SK-N-SH (cell line): Measurements from ENCODE around the gene PBX1. TPM values are rescaled to one million over a fixed set of nuclear protein-coding genes. Genes with fewer than 3 reads are reported as not detected.

Experiments
- CTCF ChIA-PET: fragments of 300-600, 350-600 bp; formaldehyde crosslinking; extraction: SDS; loops from one replicate; lab custom pipeline; 2021; lab: Yijun Ruan, JAX
- POLR2A ChIA-PET: fragments of 350-600 bp; sonication (Branson Sonifier 250); formaldehyde crosslinking; extraction: SDS; loops from one replicate; lab custom pipeline; 2020; ENCODE audit warnings: antibody characterized with exemption, inconsistent platforms; lab: Yijun Ruan, JAX
- DNase-seq: peaks from one replicate; pipeline ENCODE4 v3.0.0; 2012
- H2AFZ ChIP-seq: fragments of 200-600 bp; sonication (generic); 2 replicates; pipeline ENCODE4 v1.8.1; 2016; ENCODE audit warnings: antibody characterized with exemption, mild to moderate bottlenecking, low read depth
- H3F3A ChIP-seq: fragments of 200-600 bp; sonication (generic); replicated peaks from 2 replicates; pipeline ENCODE3; 2016; ENCODE audit warnings: antibody characterized with exemption, mild to moderate bottlenecking; ENCODE audit not compliant: insufficient read depth
- H3K27ac ChIP-seq, 2 experiments: fragments of 200-500 bp in 1 of 2; fragments of 200-600 bp in 1 of 2; sonication (Bioruptor generic) in 1 of 2; sonication (generic), shearing (Covaris generic) in 1 of 2; 2 replicates each; pipeline versions ENCODE4 v1.5.1 to v1.6.1; 2014 to 2016; ENCODE audit warnings: low read depth in 2 of 2, inconsistent platforms in 1 of 2, low read length in 1 of 2, mild to moderate bottlenecking in 1 of 2, mixed read lengths in 1 of 2
- H3K27me3 ChIP-seq: fragments of 200-600 bp; sonication (generic), shearing (Covaris generic); 2 replicates; pipeline ENCODE4 v1.6.1; 2016; ENCODE audit warnings: mixed run types; ENCODE audit not compliant: insufficient read depth
- H3K36me3 ChIP-seq, 2 experiments: fragments of 200-500 bp in 1 of 2; fragments of 200-600 bp in 1 of 2; sonication (Bioruptor generic) in 1 of 2; sonication (generic) in 1 of 2; replicated peaks in 1 of 2; 2 replicates each; pipeline versions ENCODE3 to v1.5.1; 2014 to 2016; ENCODE audit warnings: low read length in 1 of 2, mild to moderate bottlenecking in 1 of 2; ENCODE audit not compliant: insufficient read depth in 2 of 2, control insufficient read depth in 1 of 2
- H3K4me1 ChIP-seq, 2 experiments: fragments of 200-500 bp in 1 of 2; fragments of 200-600 bp in 1 of 2; sonication (Bioruptor generic) in 1 of 2; sonication (generic), shearing (Covaris generic) in 1 of 2; 2 replicates each; pipeline versions ENCODE4 v1.5.1 to v1.6.1; 2014 to 2016; ENCODE audit warnings: low read depth in 1 of 2, low read length in 1 of 2, mixed run types in 1 of 2; ENCODE audit not compliant: insufficient read depth in 2 of 2, control insufficient read depth in 1 of 2
- H3K4me2 ChIP-seq: fragments of 200-600 bp; sonication (generic), shearing (Covaris generic); 2 replicates; pipeline ENCODE4 v1.6.1; 2017; ENCODE audit warnings: mixed run types
- H3K4me3 ChIP-seq, 2 experiments: fragments of 200-500 bp in 1 of 2; fragments of 200-600 bp in 1 of 2; sonication (Bioruptor generic) in 1 of 2; sonication (generic), shearing (Covaris generic) in 1 of 2; 2 replicates each; pipeline versions ENCODE4 v1.5.1 to v1.8.1; 2014 to 2016; ENCODE audit warnings: low read depth in 2 of 2, inconsistent platforms in 1 of 2, low read length in 1 of 2, mild to moderate bottlenecking in 1 of 2, mixed read lengths in 1 of 2, moderate library complexity in 1 of 2
- H3K79me2 ChIP-seq: fragments of 200-600 bp; sonication (generic); 2 replicates; pipeline ENCODE4 v1.8.1; 2017; ENCODE audit warnings: mild to moderate bottlenecking; ENCODE audit not compliant: insufficient read depth
- H3K9ac ChIP-seq: fragments of 200-600 bp; sonication (generic); 2 replicates; pipeline ENCODE4 v1.6.1; 2017; ENCODE audit warnings: mixed run types
- H3K9me2 ChIP-seq: fragments of 200-600 bp; sonication (generic); 2 replicates; pipeline ENCODE4 v1.6.1; 2017; ENCODE audit warnings: mixed run types
- H3K9me3 ChIP-seq: fragments of 200-600 bp; sonication (generic); 2 replicates; pipeline ENCODE4 v1.6.1; 2017; ENCODE audit warnings: mixed run types, mild to moderate bottlenecking, moderate library complexity
- H4K20me1 ChIP-seq: fragments of 200-600 bp; sonication (generic); 2 replicates; pipeline ENCODE4 v1.6.1; 2017; ENCODE audit warnings: mild to moderate bottlenecking, mixed run types; ENCODE audit not compliant: insufficient read depth
- CHD2 ChIP-seq: fragments of 150-350 bp; IDR thresholded peaks from 2 replicates; pipeline ENCODE4 v1.6.1; 2018; ENCODE audit warnings: low read length; ENCODE audit not compliant: partially characterized antibody
- CTCF ChIP-seq: fragments of 200-600 bp; sonication (generic); IDR thresholded peaks from 2 replicates; pipeline ENCODE4 v1.6.1; 2017; ENCODE audit warnings: antibody characterized with exemption, mild to moderate bottlenecking, moderate library complexity
- EZH2phosphoT487 ChIP-seq: fragments of 200-600 bp; sonication (generic); IDR thresholded peaks from 2 replicates; pipeline ENCODE4 v1.6.1; 2017; ENCODE audit warnings: low read depth, mixed run types, mild to moderate bottlenecking, antibody characterized with exemption, moderate library complexity, borderline replicate concordance
- FOSL2 ChIP-seq: IDR thresholded peaks from 2 replicates; pipeline ENCODE4 v1.4.0; 2012; ENCODE audit warnings: low read depth, mild to moderate bottlenecking, moderate library complexity, borderline replicate concordance
- FOXJ3 ChIP-seq: sonication (generic); formaldehyde crosslinking; IDR thresholded peaks from 2 replicates; pipeline ENCODE4 v1.5.1; 2020; ENCODE audit warnings: mild to moderate bottlenecking, missing genetic modification reagents
- FOXM1 ChIP-seq: IDR thresholded peaks from 2 replicates; pipeline ENCODE4 v1.4.0; 2012; ENCODE audit warnings: low read depth, mild to moderate bottlenecking
- GABPA ChIP-seq: IDR thresholded peaks from 2 replicates; pipeline ENCODE4 v1.4.0; 2012; ENCODE audit warnings: low read depth, mild to moderate bottlenecking
- GATA2 ChIP-seq: sonication (generic); formaldehyde crosslinking; IDR thresholded peaks from 2 replicates; pipeline ENCODE4 v1.5.0; 2020; ENCODE audit warnings: mild to moderate bottlenecking, missing genetic modification reagents
- IRF3 ChIP-seq: fragments of 150-350 bp; IDR thresholded peaks from 2 replicates; pipeline ENCODE4 v1.6.1; 2016; ENCODE audit warnings: mild to moderate bottlenecking, low read depth, low read length
- JUND ChIP-seq: IDR thresholded peaks from 2 replicates; pipeline ENCODE4 v1.4.0; 2012
- MEF2A ChIP-seq: IDR thresholded peaks from 2 replicates; pipeline ENCODE4 v1.4.0; 2012; ENCODE audit warnings: low read depth, borderline replicate concordance
- MXI1 ChIP-seq: IDR thresholded peaks from 2 replicates; pipeline ENCODE4 v1.6.1; 2012; ENCODE audit warnings: mild to moderate bottlenecking, low read depth, low read length, improper control_type of control experiment
- NFIC ChIP-seq: IDR thresholded peaks from 2 replicates; pipeline ENCODE4 v1.4.0; 2012; ENCODE audit warnings: borderline replicate concordance
- NRF1 ChIP-seq: IDR thresholded peaks from 2 replicates; pipeline ENCODE4 v1.6.1; 2012; ENCODE audit warnings: low read depth, mild to moderate bottlenecking, low read length
- PBX3 ChIP-seq: IDR thresholded peaks from 2 replicates; pipeline ENCODE4; 2012
- REST ChIP-seq: IDR thresholded peaks from 2 replicates; pipeline ENCODE4 v1.6.1; 2012; ENCODE audit warnings: mild to moderate bottlenecking, low read depth, low read length, moderate library complexity
- TAF1 ChIP-seq: IDR thresholded peaks from 2 replicates; pipeline ENCODE4 v1.6.1; 2012; ENCODE audit warnings: low read depth, mild to moderate bottlenecking, low read length, moderate library complexity, borderline replicate concordance
- USF1 ChIP-seq: IDR thresholded peaks from 2 replicates; pipeline ENCODE4 v1.4.0; 2012; ENCODE audit warnings: low read depth, borderline replicate concordance
- ZBTB33 ChIP-seq: IDR thresholded peaks from 2 replicates; pipeline ENCODE4 v1.4.0; 2012; ENCODE audit warnings: low read depth, borderline replicate concordance
- WGBS: methylation state at CpG from one replicate; pipeline ENCODE4 v1.1.6; 2017; ENCODE audit warnings: low lambda C conversion rate; 5-methylcytosine and 5-hydroxymethylcytosine counted together
- polyA plus RNA-seq, 3 experiments: library from polyadenylated mRNA; depleted of rRNA; stranded (reverse); fragments of >200 nt; gene quantifications; 2 replicates each; pipeline ENCODE4 v1.2.3, GENCODE V29; 2012

Gene PBX1
- polyA plus RNA-seq, 1 of the 3 experiments (the other 2 are of a cell fraction) = 27.0 TPM

GRCh38 chr1:164759979-164760469 lies 201.0 kb downstream of the PBX1 start:
- H3K4me3 ChIP-seq = no peak overlapping the region

More at GRCh38 chr1:164759979-164760469, 201.0 kb downstream of the PBX1 start:
- Histone ChIP-seq H3K27me3 (no peaks in the 10 kb centered on the region), H3K9ac (no peak overlapping the region), H3K9me3 (no peaks in the 10 kb centered on the region), H3K9me2 (no peaks in the 10 kb centered on the region), H3K4me1 (peaks cover 8 to 9% of the 10 kb centered on the region in 2 experiments), H2AFZ (no peak overlapping the region), H4K20me1 (no peaks in the 10 kb centered on the region), H3F3A (peaks cover 8% of the 10 kb centered on the region), H3K4me2 (no peak overlapping the region), H3K27ac (no peak overlapping the region)
- no peak for DNase-seq
- TF ChIP-seq MEF2A = no peak
- TF ChIP-seq NFIC = no peak
- TF ChIP-seq FOXM1 = no peak
- no peak for TF ChIP-seq MXI1
- no peak for TF ChIP-seq REST
- TF ChIP-seq EZH2phosphoT487 = no peak
- no peak for TF ChIP-seq FOSL2
- no peak for TF ChIP-seq PBX3
- no peak for TF ChIP-seq JUND
- no peak for TF ChIP-seq TAF1
- TF ChIP-seq CTCF = no peak
- TF ChIP-seq GABPA = no peak
- TF ChIP-seq GATA2 (CRISPR knock-in tag) = no peak
- TF ChIP-seq USF1 = no peak
- no peak for TF ChIP-seq ZBTB33
- TF ChIP-seq CHD2 = no peak
- no peak for TF ChIP-seq FOXJ3 (CRISPR knock-in tag)
- no peak for TF ChIP-seq IRF3
- TF ChIP-seq NRF1 = no peak
- TF ChIP-seq, all 33 proteins: peak for 0
- Histone ChIP-seq H3K79me2 (peaks cover 4% of the 10 kb centered on the region; the same call in 1 of the 2 replicates), H3K36me3 (no peaks in the 10 kb centered on the region)
- CTCF ChIA-PET = interaction anchor here (1.2 kb wide), 1 partner anchor 9 kb away, joined by 5 read pairs; no protein-coding TSS in a partner anchor
- 86% methylated on average over 7 of the region's 7 CpGs for WGBS
- POLR2A ChIA-PET = no interaction called here
